B cell (primary cell): ENCODE results near the gene SCRT2.

Experiments
- CTCF ChIP-seq: fragments of 200-600 bp; IDR thresholded peaks from one replicate; pipeline ENCODE4 v1.8.0; 2022; ENCODE audit warnings: antibody characterized with exemption, mild to moderate bottlenecking
- EZH2 ChIP-seq: IDR thresholded peaks from 2 replicates; pipeline ENCODE4 v1.6.1; 2012; ENCODE audit warnings: borderline replicate concordance, low read depth, mild to moderate bottlenecking, moderate library complexity, low read length; ENCODE audit not compliant: insufficient read depth, poor library complexity, severe bottlenecking

- TF ChIP-seq EZH2: no peak
- no peak for TF ChIP-seq CTCF
Measured at GRCh38 chr20:689947-690346, 14.3 kb upstream of the SCRT2 start.
